GM19043 (cell line): ENCODE results near the gene TK2.

Source experiments
- ATAC-seq: cut with Tn5 transposase; IDR thresholded peaks from one replicate; pipeline ENCODE4 v1.9.1; 2021; ENCODE audit warnings: low read depth; ENCODE audit not compliant: unreplicated experiment

TK2 gene

GRCh38 chr16:66486773-66487579, 62.9 kb downstream of the TK2 start:
- ATAC-seq, result no peak

- no peak for ATAC-seq
Observed at GRCh38 chr16:66486199-66486772, 63.6 kb downstream of the TK2 start.

- no peak for ATAC-seq
Observed at GRCh38 chr16:66485376-66485775, 64.5 kb downstream of the TK2 start.

- no peak for ATAC-seq
Observed at GRCh38 chr16:66484453-66485213, 65.3 kb downstream of the TK2 start.

GRCh38 chr16:66483689-66484452, 66.1 kb downstream of the TK2 start:
- ATAC-seq, result peak; percentile 63

- ATAC-seq, result no peak
Observed at GRCh38 chr16:66481943-66482390, 68.0 kb downstream of the TK2 start.

GRCh38 chr16:66481081-66481942, 68.6 kb downstream of the TK2 start:
- no peak for ATAC-seq

- ATAC-seq, result no peak
Observed at GRCh38 chr16:66480265-66481080, 69.4 kb downstream of the TK2 start.

GRCh38 chr16:66479661-66480264, 70.2 kb downstream of the TK2 start:
- ATAC-seq, result no peak

- peak; percentile 76 for ATAC-seq
Observed at GRCh38 chr16:66478733-66479511, 71.0 kb downstream of the TK2 start.

GRCh38 chr16:66477028-66477515, 72.8 kb downstream of the TK2 start:
- ATAC-seq, result no peak

GRCh38 chr16:66476328-66477027, 73.4 kb downstream of the TK2 start:
- no peak for ATAC-seq

- no peak for ATAC-seq
Observed at GRCh38 chr16:66475232-66475631, 74.7 kb downstream of the TK2 start.

- peak; percentile 75 for ATAC-seq
Observed at GRCh38 chr16:66474750-66475199, 75.1 kb downstream of the TK2 start.

- ATAC-seq, result no peak
Observed at GRCh38 chr16:66473654-66474519, 76.0 kb downstream of the TK2 start.

GRCh38 chr16:66473051-66473571, 76.8 kb downstream of the TK2 start:
- no peak for ATAC-seq
